ENCODE data around the gene DAZAP1. TPM values are rescaled to one million over a fixed set of nuclear protein-coding genes. Genes with fewer than 3 reads are reported as not detected.

Gene DAZAP1
- total RNA-seq, 1 experiment from 2014 or later = 229 TPM

DNA sequence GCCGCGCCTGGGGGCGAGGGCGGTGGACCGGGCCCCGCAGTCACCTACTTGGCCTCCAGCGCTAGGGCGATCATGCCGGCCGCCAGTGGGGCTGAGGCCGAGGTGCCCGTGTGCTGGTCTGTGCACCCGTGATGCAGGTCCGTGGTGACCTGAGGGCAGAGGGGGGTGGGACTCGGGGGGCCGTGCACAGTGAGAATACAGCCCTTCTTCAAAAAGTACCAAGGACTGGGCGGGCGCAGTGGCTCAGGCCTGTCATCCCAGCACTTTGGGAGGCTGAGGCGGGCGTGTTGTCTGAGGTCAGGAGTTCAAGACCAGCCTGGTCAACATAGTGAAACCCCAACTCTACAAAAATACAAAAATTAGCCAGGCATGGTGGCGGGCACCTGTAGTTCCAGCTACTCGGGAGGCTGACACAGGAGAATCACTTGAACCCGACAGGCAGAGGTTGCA, 76.6 kb downstream of the DAZAP1 start:
- ChIA-PET POLR2A (ENCODE audit: low non-redundant PET) (no interaction called here), CTCF (no interaction called here)
- no peaks in the 10 kb centered on the region for H3K9me3 ChIP-seq (ENCODE audit: low read depth, low read length, poor library complexity, severe bottlenecking)
- H3K4me3 ChIP-seq (ENCODE audit: low read depth, low read length, poor library complexity, severe bottlenecking) = no peak overlapping the region
- no TSS peak for BruUV-seq (replicated peaks)
- no peak for DNase-seq (ENCODE audit: low spot score)
- TF ChIP-seq EZH2 (IDR thresholded peaks at IDR 0.05; ENCODE audit: borderline replicate concordance, low read depth, low read length, poor library complexity, severe bottlenecking) = no peak
- TF ChIP-seq, protein P1, sequence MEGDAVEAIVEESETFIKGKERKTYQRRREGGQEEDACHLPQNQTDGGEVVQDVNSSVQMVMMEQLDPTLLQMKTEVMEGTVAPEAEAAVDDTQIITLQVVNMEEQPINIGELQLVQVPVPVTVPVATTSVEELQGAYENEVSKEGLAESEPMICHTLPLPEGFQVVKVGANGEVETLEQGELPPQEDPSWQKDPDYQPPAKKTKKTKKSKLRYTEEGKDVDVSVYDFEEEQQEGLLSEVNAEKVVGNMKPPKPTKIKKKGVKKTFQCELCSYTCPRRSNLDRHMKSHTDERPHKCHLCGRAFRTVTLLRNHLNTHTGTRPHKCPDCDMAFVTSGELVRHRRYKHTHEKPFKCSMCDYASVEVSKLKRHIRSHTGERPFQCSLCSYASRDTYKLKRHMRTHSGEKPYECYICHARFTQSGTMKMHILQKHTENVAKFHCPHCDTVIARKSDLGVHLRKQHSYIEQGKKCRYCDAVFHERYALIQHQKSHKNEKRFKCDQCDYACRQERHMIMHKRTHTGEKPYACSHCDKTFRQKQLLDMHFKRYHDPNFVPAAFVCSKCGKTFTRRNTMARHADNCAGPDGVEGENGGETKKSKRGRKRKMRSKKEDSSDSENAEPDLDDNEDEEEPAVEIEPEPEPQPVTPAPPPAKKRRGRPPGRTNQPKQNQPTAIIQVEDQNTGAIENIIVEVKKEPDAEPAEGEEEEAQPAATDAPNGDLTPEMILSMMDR (conservative IDR thresholded peaks at IDR 0.05; ENCODE audit: low read depth, low read length) = no peak
- no peaks in the 10 kb centered on the region for H3K4me1 ChIP-seq (ENCODE audit: insufficient read depth, low read length, poor library complexity, severe bottlenecking)
- H3K36me3 ChIP-seq (ENCODE audit: insufficient read depth, low read length, poor library complexity, severe bottlenecking) = no peaks in the 10 kb centered on the region
- no peaks in the 10 kb centered on the region for H3K27me3 ChIP-seq (replicated peaks; ENCODE audit: insufficient read depth, low read depth, low read length, poor library complexity)
- intact Hi-C loops (cut with micrococcal nuclease; ENCODE audit: unreplicated experiment) = no loop called here
- H3K27ac ChIP-seq (ENCODE audit: low read depth, low read length, poor library complexity, severe bottlenecking) = no peak overlapping the region

Other genes starting within 250 kb of the DAZAP1 start
- 46.9 and 51.8 TPM in 2 replicates for gene SBNO2, start 233.3 kb upstream of the DAZAP1 start, total RNA-seq (2021)
- 64.9 and 73.2 TPM in 2 replicates for gene STK11, start 201.8 kb upstream of the DAZAP1 start, total RNA-seq (2021)
- 13.3 and 15.0 TPM in 2 replicates for gene CBARP, start 169.6 kb upstream of the DAZAP1 start, total RNA-seq (2021)
- 237 and 250 TPM in 2 replicates for gene ATP5F1D, start 165.8 kb upstream of the DAZAP1 start, total RNA-seq (2021)
- 156 and 169 TPM in 2 replicates for gene MIDN, start 159.0 kb upstream of the DAZAP1 start, total RNA-seq (2021)
- gene CIRBP, start 138.3 kb upstream of the DAZAP1 start, total RNA-seq (2021) = 287 and 386 TPM in 2 replicates
- 69.4 and 88.6 TPM in 2 replicates for gene FAM174C, start 132.1 kb upstream of the DAZAP1 start, total RNA-seq (2021)
- gene EFNA2, start 121.7 kb upstream of the DAZAP1 start, total RNA-seq (2021) = 0.64 and 0.68 TPM in 2 replicates
- 101 and 111 TPM in 2 replicates for gene NDUFS7, start 23.7 kb upstream of the DAZAP1 start, total RNA-seq (2021)
- 18.8 and 28.5 TPM in 2 replicates for gene GAMT, start 6.0 kb upstream of the DAZAP1 start, total RNA-seq (2021)
- 1,685 and 1,696 TPM in 2 replicates for gene RPS15, start 30.8 kb downstream of the DAZAP1 start, total RNA-seq (2021)
- gene APC2, start 42.5 kb downstream of the DAZAP1 start, total RNA-seq (2021) = 1.3 and 1.9 TPM in 2 replicates
- 35.0 and 37.1 TPM in 2 replicates for gene C19orf25, start 71.6 kb downstream of the DAZAP1 start, total RNA-seq (2021)
- 7.2 and 11.1 TPM in 2 replicates for gene PCSK4, start 82.8 kb downstream of the DAZAP1 start, total RNA-seq (2021)
- gene REEP6, start 83.6 kb downstream of the DAZAP1 start, total RNA-seq (2021) = 4.7 and 6.8 TPM in 2 replicates
- 0.59 and 0.86 TPM in 2 replicates for gene ADAMTSL5, start 105.4 kb downstream of the DAZAP1 start, total RNA-seq (2021)
- not detected in 2 replicates for gene PLK5, start 116.5 kb downstream of the DAZAP1 start, total RNA-seq (2021)
- gene MEX3D, start 160.7 kb downstream of the DAZAP1 start, total RNA-seq (2021) = 60.0 and 65.4 TPM in 2 replicates
- gene MBD3, start 185.3 kb downstream of the DAZAP1 start, total RNA-seq (2021) = 138 and 139 TPM in 2 replicates
- gene UQCR11, start 197.9 kb downstream of the DAZAP1 start, total RNA-seq (2021) = 256 and 258 TPM in 2 replicates
- gene TCF3, start 245.0 kb downstream of the DAZAP1 start, total RNA-seq (2021) = 333 and 361 TPM in 2 replicates